GM23338 (cell line): ENCODE results near the gene ELN.

Experiments used
- CREB1 ChIP-seq: fragments of 250-450 bp; sonication (Bioruptor Pico); IDR thresholded peaks from 2 replicates; pipeline ENCODE4 v1.5.0; 2020; ENCODE audit warnings: low read depth, mild to moderate bottlenecking, moderate library complexity
- EZH2 ChIP-seq: fragments of 200-600 bp; sonication (generic); IDR thresholded peaks from one replicate; pipeline ENCODE4 v1.8.0; 2017; ENCODE audit warnings: antibody characterized with exemption, mild to moderate bottlenecking, low read depth; ENCODE audit not compliant: unreplicated experiment
- EZH2phosphoT487 ChIP-seq: fragments of 200-600 bp; sonication (generic); IDR thresholded peaks from one replicate; pipeline ENCODE4 v1.8.1; 2018; ENCODE audit warnings: antibody characterized with exemption; ENCODE audit not compliant: unreplicated experiment
- JUNB ChIP-seq: IDR thresholded peaks from one replicate; pipeline ENCODE4 v1.6.1; 2016; ENCODE audit warnings: antibody characterized with exemption; ENCODE audit not compliant: unreplicated experiment
- POLR2AphosphoS5 ChIP-seq: IDR thresholded peaks from 2 replicates; pipeline ENCODE4 v1.6.1; 2016; ENCODE audit warnings: antibody characterized with exemption, low read depth
- STAT1 ChIP-seq: IDR thresholded peaks from one replicate; pipeline ENCODE4 v1.6.1; 2016; ENCODE audit warnings: antibody characterized with exemption; ENCODE audit not compliant: unreplicated experiment
- ZNF114 ChIP-seq: fragments of 250-450 bp; sonication (Bioruptor Pico); IDR thresholded peaks from 2 replicates; pipeline ENCODE4 v1.5.0; 2020; ENCODE audit warnings: mild to moderate bottlenecking, moderate library complexity
- TF ChIP-seq, protein P1 (sequence below), 2 experiments: fragments of 200-600 bp in 1 of 2; sonication (generic) in 1 of 2; conservative IDR thresholded peaks; 2 replicates each; pipeline versions ENCODE4 v1.5.1 to v1.6.1; 2016 to 2017; ENCODE audit warnings: antibody characterized with exemption in 2 of 2, low read depth in 2 of 2, mild to moderate bottlenecking in 2 of 2, moderate library complexity in 1 of 2
- TF ChIP-seq, protein P2 (sequence below): IDR thresholded peaks from one replicate; pipeline ENCODE4 v1.6.1; 2018; ENCODE audit warnings: antibody characterized with exemption; ENCODE audit not compliant: unreplicated experiment
- TF ChIP-seq, protein P3 (sequence below): IDR thresholded peaks from 2 replicates; pipeline ENCODE4 v1.6.1; 2016; ENCODE audit warnings: antibody characterized with exemption
- TF ChIP-seq, protein P4 (sequence below): fragments of 250-450 bp; sonication (Bioruptor Pico); IDR thresholded peaks from 2 replicates; pipeline ENCODE4 v1.5.0; 2020; ENCODE audit warnings: mild to moderate bottlenecking, moderate library complexity

DNA sequence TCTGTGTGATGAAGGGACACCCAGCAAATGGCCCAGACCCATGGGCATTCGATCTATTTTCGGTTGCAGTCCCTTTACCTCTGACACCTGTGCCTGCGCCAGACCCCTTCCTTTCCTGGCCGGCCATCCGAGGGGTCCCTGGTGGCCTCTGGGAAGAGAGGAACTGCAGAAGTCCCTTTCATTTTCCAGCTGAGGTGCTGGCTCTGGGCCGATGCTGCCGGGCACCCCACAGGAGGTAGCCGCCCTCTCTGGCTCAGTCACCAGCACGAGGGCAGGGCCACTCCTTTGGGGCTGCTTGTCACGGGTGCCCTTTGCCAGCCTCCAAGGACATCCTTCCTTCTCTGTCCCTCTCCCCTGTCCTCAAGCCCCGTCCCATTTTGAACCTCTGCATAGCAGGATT is 4.2 kb upstream of the ELN start:
- TF ChIP-seq, protein P1, sequence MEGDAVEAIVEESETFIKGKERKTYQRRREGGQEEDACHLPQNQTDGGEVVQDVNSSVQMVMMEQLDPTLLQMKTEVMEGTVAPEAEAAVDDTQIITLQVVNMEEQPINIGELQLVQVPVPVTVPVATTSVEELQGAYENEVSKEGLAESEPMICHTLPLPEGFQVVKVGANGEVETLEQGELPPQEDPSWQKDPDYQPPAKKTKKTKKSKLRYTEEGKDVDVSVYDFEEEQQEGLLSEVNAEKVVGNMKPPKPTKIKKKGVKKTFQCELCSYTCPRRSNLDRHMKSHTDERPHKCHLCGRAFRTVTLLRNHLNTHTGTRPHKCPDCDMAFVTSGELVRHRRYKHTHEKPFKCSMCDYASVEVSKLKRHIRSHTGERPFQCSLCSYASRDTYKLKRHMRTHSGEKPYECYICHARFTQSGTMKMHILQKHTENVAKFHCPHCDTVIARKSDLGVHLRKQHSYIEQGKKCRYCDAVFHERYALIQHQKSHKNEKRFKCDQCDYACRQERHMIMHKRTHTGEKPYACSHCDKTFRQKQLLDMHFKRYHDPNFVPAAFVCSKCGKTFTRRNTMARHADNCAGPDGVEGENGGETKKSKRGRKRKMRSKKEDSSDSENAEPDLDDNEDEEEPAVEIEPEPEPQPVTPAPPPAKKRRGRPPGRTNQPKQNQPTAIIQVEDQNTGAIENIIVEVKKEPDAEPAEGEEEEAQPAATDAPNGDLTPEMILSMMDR (conservative IDR thresholded peaks at IDR 0.05; ENCODE audit: low read depth in 2 of 2): no peak
- TF ChIP-seq EZH2 (no peak), POLR2AphosphoS5 (no peak), JUNB (no peak), ZNF114 (CRISPR knock-in tag) (no peak), STAT1 (no peak), EZH2phosphoT487 (no peak), CREB1 (no peak)
- TF ChIP-seq, protein P2, sequence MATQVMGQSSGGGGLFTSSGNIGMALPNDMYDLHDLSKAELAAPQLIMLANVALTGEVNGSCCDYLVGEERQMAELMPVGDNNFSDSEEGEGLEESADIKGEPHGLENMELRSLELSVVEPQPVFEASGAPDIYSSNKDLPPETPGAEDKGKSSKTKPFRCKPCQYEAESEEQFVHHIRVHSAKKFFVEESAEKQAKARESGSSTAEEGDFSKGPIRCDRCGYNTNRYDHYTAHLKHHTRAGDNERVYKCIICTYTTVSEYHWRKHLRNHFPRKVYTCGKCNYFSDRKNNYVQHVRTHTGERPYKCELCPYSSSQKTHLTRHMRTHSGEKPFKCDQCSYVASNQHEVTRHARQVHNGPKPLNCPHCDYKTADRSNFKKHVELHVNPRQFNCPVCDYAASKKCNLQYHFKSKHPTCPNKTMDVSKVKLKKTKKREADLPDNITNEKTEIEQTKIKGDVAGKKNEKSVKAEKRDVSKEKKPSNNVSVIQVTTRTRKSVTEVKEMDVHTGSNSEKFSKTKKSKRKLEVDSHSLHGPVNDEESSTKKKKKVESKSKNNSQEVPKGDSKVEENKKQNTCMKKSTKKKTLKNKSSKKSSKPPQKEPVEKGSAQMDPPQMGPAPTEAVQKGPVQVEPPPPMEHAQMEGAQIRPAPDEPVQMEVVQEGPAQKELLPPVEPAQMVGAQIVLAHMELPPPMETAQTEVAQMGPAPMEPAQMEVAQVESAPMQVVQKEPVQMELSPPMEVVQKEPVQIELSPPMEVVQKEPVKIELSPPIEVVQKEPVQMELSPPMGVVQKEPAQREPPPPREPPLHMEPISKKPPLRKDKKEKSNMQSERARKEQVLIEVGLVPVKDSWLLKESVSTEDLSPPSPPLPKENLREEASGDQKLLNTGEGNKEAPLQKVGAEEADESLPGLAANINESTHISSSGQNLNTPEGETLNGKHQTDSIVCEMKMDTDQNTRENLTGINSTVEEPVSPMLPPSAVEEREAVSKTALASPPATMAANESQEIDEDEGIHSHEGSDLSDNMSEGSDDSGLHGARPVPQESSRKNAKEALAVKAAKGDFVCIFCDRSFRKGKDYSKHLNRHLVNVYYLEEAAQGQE: no peak
- TF ChIP-seq, protein P3, sequence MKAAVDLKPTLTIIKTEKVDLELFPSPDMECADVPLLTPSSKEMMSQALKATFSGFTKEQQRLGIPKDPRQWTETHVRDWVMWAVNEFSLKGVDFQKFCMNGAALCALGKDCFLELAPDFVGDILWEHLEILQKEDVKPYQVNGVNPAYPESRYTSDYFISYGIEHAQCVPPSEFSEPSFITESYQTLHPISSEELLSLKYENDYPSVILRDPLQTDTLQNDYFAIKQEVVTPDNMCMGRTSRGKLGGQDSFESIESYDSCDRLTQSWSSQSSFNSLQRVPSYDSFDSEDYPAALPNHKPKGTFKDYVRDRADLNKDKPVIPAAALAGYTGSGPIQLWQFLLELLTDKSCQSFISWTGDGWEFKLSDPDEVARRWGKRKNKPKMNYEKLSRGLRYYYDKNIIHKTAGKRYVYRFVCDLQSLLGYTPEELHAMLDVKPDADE: no peak
- TF ChIP-seq, protein P4, sequence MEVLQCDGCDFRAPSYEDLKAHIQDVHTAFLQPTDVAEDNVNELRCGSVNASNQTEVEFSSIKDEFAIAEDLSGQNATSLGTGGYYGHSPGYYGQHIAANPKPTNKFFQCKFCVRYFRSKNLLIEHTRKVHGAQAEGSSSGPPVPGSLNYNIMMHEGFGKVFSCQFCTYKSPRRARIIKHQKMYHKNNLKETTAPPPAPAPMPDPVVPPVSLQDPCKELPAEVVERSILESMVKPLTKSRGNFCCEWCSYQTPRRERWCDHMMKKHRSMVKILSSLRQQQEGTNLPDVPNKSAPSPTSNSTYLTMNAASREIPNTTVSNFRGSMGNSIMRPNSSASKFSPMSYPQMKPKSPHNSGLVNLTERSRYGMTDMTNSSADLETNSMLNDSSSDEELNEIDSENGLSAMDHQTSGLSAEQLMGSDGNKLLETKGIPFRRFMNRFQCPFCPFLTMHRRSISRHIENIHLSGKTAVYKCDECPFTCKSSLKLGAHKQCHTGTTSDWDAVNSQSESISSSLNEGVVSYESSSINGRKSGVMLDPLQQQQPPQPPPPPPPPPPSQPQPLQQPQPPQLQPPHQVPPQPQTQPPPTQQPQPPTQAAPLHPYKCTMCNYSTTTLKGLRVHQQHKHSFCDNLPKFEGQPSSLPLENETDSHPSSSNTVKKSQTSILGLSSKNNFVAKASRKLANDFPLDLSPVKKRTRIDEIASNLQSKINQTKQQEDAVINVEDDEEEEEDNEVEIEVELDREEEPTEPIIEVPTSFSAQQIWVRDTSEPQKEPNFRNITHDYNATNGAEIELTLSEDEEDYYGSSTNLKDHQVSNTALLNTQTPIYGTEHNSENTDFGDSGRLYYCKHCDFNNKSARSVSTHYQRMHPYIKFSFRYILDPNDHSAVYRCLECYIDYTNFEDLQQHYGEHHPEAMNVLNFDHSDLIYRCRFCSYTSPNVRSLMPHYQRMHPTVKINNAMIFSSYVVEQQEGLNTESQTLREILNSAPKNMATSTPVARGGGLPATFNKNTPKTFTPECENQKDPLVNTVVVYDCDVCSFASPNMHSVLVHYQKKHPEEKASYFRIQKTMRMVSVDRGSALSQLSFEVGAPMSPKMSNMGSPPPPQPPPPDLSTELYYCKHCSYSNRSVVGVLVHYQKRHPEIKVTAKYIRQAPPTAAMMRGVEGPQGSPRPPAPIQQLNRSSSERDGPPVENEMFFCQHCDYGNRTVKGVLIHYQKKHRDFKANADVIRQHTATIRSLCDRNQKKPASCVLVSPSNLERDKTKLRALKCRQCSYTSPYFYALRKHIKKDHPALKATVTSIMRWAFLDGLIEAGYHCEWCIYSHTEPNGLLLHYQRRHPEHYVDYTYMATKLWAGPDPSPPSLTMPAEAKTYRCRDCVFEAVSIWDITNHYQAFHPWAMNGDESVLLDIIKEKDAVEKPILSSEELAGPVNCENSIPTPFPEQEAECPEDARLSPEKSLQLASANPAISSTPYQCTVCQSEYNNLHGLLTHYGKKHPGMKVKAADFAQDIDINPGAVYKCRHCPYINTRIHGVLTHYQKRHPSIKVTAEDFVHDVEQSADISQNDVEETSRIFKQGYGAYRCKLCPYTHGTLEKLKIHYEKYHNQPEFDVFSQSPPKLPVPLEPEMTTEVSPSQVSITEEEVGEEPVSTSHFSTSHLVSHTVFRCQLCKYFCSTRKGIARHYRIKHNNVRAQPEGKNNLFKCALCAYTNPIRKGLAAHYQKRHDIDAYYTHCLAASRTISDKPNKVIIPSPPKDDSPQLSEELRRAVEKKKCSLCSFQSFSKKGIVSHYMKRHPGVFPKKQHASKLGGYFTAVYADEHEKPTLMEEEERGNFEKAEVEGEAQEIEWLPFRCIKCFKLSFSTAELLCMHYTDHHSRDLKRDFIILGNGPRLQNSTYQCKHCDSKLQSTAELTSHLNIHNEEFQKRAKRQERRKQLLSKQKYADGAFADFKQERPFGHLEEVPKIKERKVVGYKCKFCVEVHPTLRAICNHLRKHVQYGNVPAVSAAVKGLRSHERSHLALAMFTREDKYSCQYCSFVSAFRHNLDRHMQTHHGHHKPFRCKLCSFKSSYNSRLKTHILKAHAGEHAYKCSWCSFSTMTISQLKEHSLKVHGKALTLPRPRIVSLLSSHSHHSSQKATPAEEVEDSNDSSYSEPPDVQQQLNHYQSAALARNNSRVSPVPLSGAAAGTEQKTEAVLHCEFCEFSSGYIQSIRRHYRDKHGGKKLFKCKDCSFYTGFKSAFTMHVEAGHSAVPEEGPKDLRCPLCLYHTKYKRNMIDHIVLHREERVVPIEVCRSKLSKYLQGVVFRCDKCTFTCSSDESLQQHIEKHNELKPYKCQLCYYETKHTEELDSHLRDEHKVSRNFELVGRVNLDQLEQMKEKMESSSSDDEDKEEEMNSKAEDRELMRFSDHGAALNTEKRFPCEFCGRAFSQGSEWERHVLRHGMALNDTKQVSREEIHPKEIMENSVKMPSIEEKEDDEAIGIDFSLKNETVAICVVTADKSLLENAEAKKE: no peak
